ENCODE measurements around the gene RBM38. TPM values are rescaled to one million over a fixed set of nuclear protein-coding genes. Genes with fewer than 3 reads are reported as not detected.

Gene RBM38
- total RNA-seq, 1 experiment from 2014 or later, result 52.7 TPM

DNA sequence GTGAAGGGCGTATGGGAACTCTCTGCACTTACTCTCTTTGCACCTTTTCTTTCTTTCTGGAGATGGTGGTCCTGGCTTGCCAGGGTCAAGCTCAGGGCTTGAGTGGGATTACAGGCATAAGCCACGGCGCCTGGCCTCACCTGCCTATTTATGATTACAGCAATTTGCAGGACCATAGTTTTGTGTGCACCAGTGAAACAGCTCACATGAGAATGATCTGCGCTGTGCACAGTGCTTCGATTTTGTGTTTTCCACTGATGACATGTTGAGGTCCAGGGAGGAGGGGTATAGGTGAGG, 40.3 kb downstream of the RBM38 start:
- intact Hi-C loops (cut with micrococcal nuclease; ENCODE audit: unreplicated experiment), result no loop called here
- no peak overlapping the region for H3K4me3 ChIP-seq (ENCODE audit: low read depth, low read length, poor library complexity, severe bottlenecking)
- BruUV-seq (replicated peaks), result no TSS peak
- CTCF ChIA-PET, result no interaction called here
- no peaks in the 10 kb centered on the region for H3K36me3 ChIP-seq (ENCODE audit: insufficient read depth, low read length, poor library complexity, severe bottlenecking)
- TF ChIP-seq EZH2 (IDR thresholded peaks at IDR 0.05; ENCODE audit: borderline replicate concordance, low read depth, low read length, poor library complexity, severe bottlenecking), result no peak
- TF ChIP-seq, protein P1, sequence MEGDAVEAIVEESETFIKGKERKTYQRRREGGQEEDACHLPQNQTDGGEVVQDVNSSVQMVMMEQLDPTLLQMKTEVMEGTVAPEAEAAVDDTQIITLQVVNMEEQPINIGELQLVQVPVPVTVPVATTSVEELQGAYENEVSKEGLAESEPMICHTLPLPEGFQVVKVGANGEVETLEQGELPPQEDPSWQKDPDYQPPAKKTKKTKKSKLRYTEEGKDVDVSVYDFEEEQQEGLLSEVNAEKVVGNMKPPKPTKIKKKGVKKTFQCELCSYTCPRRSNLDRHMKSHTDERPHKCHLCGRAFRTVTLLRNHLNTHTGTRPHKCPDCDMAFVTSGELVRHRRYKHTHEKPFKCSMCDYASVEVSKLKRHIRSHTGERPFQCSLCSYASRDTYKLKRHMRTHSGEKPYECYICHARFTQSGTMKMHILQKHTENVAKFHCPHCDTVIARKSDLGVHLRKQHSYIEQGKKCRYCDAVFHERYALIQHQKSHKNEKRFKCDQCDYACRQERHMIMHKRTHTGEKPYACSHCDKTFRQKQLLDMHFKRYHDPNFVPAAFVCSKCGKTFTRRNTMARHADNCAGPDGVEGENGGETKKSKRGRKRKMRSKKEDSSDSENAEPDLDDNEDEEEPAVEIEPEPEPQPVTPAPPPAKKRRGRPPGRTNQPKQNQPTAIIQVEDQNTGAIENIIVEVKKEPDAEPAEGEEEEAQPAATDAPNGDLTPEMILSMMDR (conservative IDR thresholded peaks at IDR 0.05; ENCODE audit: low read depth, low read length), result no peak
- H3K9me3 ChIP-seq (ENCODE audit: low read depth, low read length, poor library complexity, severe bottlenecking), result no peaks in the 10 kb centered on the region
- H3K27ac ChIP-seq (ENCODE audit: low read depth, low read length, poor library complexity, severe bottlenecking), result no peak overlapping the region
- H3K4me1 ChIP-seq (ENCODE audit: insufficient read depth, low read length, poor library complexity, severe bottlenecking), result peaks cover 6% of the 10 kb centered on the region
- DNase-seq (ENCODE audit: low spot score), result no peak
- POLR2A ChIA-PET (ENCODE audit: low non-redundant PET), result no interaction called here
- no peaks in the 10 kb centered on the region for H3K27me3 ChIP-seq (replicated peaks; ENCODE audit: insufficient read depth, low read depth, low read length, poor library complexity)

DNA sequence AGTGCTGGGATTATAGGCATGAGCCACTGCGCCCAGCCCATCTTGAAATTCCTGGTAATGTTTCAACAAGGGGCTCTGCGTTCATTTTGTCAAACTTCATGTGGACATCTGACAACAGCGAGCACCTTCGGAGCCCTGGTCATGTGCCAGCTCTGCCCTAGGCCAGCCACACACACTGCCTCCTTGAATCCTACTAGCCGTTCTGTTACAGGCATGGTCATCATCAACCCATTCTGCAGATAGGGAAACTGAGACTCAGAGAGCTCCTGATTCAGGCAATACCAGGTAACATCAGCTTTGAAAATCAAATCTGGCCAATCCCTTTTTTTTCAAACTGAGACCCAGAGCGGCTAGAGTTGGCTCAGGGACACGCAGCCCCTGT, 41.3 kb downstream of the RBM38 start:
- no peak for TF ChIP-seq EZH2 (IDR thresholded peaks at IDR 0.05; ENCODE audit: borderline replicate concordance, low read depth, low read length, poor library complexity, severe bottlenecking)
- TF ChIP-seq, protein P1 (conservative IDR thresholded peaks at IDR 0.05; ENCODE audit: low read depth, low read length), result no peak
- H3K4me1 ChIP-seq (ENCODE audit: insufficient read depth, low read length, poor library complexity, severe bottlenecking), result peaks cover 6% of the 10 kb centered on the region
- intact Hi-C loops (cut with micrococcal nuclease; ENCODE audit: unreplicated experiment), result no loop called here
- CTCF ChIA-PET, result no interaction called here
- H3K27ac ChIP-seq (ENCODE audit: low read depth, low read length, poor library complexity, severe bottlenecking), result no peak overlapping the region
- no peaks in the 10 kb centered on the region for H3K9me3 ChIP-seq (ENCODE audit: low read depth, low read length, poor library complexity, severe bottlenecking)
- BruUV-seq (replicated peaks), result no TSS peak
- no peaks in the 10 kb centered on the region for H3K27me3 ChIP-seq (replicated peaks; ENCODE audit: insufficient read depth, low read depth, low read length, poor library complexity)
- no peak overlapping the region for H3K4me3 ChIP-seq (ENCODE audit: low read depth, low read length, poor library complexity, severe bottlenecking)
- POLR2A ChIA-PET (ENCODE audit: low non-redundant PET), result no interaction called here
- H3K36me3 ChIP-seq (ENCODE audit: insufficient read depth, low read length, poor library complexity, severe bottlenecking), result no peaks in the 10 kb centered on the region
- no peak for DNase-seq (ENCODE audit: low spot score)

DNA sequence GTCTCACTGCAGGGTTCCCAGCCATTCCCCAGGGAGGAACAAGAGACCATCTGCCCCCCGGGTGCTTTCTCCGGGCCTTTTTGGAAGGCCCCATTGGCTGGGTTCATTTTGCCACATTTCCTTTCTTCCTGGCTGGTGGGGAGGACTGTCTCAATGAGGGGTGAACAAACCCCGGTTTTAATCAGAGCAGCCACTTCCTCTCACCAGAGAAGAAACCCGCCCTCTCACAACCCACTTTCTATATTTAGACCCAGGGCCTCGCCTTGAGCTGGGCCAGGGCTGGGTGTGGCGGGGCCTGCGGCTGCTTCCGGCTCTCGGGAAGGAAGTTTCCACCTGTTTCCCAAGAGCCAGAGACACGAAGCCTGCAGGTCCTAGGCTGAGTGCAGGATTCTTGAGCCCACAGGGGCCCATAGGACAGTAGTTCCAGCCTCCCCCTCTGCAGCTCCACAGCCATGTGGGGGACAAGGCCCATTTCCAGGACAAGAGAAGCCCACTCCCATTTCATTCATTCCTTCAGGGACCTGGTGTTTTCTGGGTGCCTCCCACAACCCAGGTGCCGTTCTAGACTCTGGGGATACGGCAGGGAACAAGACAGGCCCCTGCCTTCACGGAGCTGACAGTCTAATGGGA, 41.8 kb downstream of the RBM38 start:
- DNase-seq (ENCODE audit: low spot score), result no peak
- H3K4me3 ChIP-seq (ENCODE audit: low read depth, low read length, poor library complexity, severe bottlenecking), result no peak overlapping the region
- intact Hi-C loops (cut with micrococcal nuclease; ENCODE audit: unreplicated experiment), result no loop called here
- ChIA-PET CTCF (no interaction called here), POLR2A (ENCODE audit: low non-redundant PET) (no interaction called here)
- TF ChIP-seq, protein P1 (conservative IDR thresholded peaks at IDR 0.05; ENCODE audit: low read depth, low read length), result no peak
- no peak for TF ChIP-seq EZH2 (IDR thresholded peaks at IDR 0.05; ENCODE audit: borderline replicate concordance, low read depth, low read length, poor library complexity, severe bottlenecking)
- BruUV-seq (replicated peaks), result no TSS peak
- H3K27ac ChIP-seq (ENCODE audit: low read depth, low read length, poor library complexity, severe bottlenecking), result no peak overlapping the region
- peaks cover 6% of the 10 kb centered on the region for H3K4me1 ChIP-seq (ENCODE audit: insufficient read depth, low read length, poor library complexity, severe bottlenecking)
- no peaks in the 10 kb centered on the region for H3K27me3 ChIP-seq (replicated peaks; ENCODE audit: insufficient read depth, low read depth, low read length, poor library complexity)
- H3K36me3 ChIP-seq (ENCODE audit: insufficient read depth, low read length, poor library complexity, severe bottlenecking), result no peaks in the 10 kb centered on the region
- no peaks in the 10 kb centered on the region for H3K9me3 ChIP-seq (ENCODE audit: low read depth, low read length, poor library complexity, severe bottlenecking)

Measured in A673 (cell line).